ENCODE measurements around the gene SPTBN1.

SPTBN1 gene

GRCh38 chr2:54558188-54559005 is 102.3 kb downstream of the SPTBN1 start:
- peak; percentile 64 for DNase-seq

GRCh38 chr2:54559006-54559445 is 102.9 kb downstream of the SPTBN1 start:
- DNase-seq, result no peak

GRCh38 chr2:54559593-54560145 is 103.5 kb downstream of the SPTBN1 start:
- DNase-seq, result no peak

GRCh38 chr2:54560146-54560881 is 104.2 kb downstream of the SPTBN1 start:
- DNase-seq, result peak; percentile 40

- DNase-seq, result no peak
Measured at GRCh38 chr2:54561010-54561409, 104.9 kb downstream of the SPTBN1 start.

- DNase-seq, result no peak
Measured at GRCh38 chr2:54564439-54564838, 108.3 kb downstream of the SPTBN1 start.

- no peak for DNase-seq
Measured at GRCh38 chr2:54565551-54565950, 109.4 kb downstream of the SPTBN1 start.

- DNase-seq, result no peak
Measured at GRCh38 chr2:54566896-54567295, 110.8 kb downstream of the SPTBN1 start.

- no peak for DNase-seq
Measured at GRCh38 chr2:54568876-54569321, 112.8 kb downstream of the SPTBN1 start.

- peak; percentile 53 for DNase-seq
Measured at GRCh38 chr2:54569745-54570301, 113.7 kb downstream of the SPTBN1 start.

- DNase-seq, result no peak
Measured at GRCh38 chr2:54570321-54570855, 114.3 kb downstream of the SPTBN1 start.

- peak; percentile 62 for DNase-seq
Measured at GRCh38 chr2:54570925-54571694, 115.0 kb downstream of the SPTBN1 start.

- peak; percentile 53 for DNase-seq
Measured at GRCh38 chr2:54572262-54572635, 116.1 kb downstream of the SPTBN1 start.

- DNase-seq, result peak; percentile 54
Measured at GRCh38 chr2:54572636-54573536, 116.8 kb downstream of the SPTBN1 start.

GRCh38 chr2:54573537-54573919 is 117.4 kb downstream of the SPTBN1 start:
- DNase-seq, result no peak

GRCh38 chr2:54574107-54574859 is 118.2 kb downstream of the SPTBN1 start:
- peak; percentile 82 for DNase-seq

- no peak for DNase-seq
Measured at GRCh38 chr2:54574860-54575247, 118.7 kb downstream of the SPTBN1 start.

- no peak for DNase-seq
Measured at GRCh38 chr2:54575379-54575888, 119.3 kb downstream of the SPTBN1 start.

GRCh38 chr2:54577035-54577434 is 120.9 kb downstream of the SPTBN1 start:
- no peak for DNase-seq

- DNase-seq, result no peak
Measured at GRCh38 chr2:54577944-54578647, 122.0 kb downstream of the SPTBN1 start.

Data from CD4-positive, alpha-beta T cell treated with Interleukin-15 for 1 hour (primary cell).